ENCODE measurements around the gene TAOK1. TPM values are rescaled to one million over a fixed set of nuclear protein-coding genes. Genes with fewer than 3 reads are reported as not detected.

The TAOK1 gene
- total and polyA plus RNA-seq, 4 donors = 4.3 to 20.5 (median 12.6) TPM

GRCh38 chr17:29442451-29442850, 52.3 kb downstream of the TAOK1 start:
- Histone ChIP-seq H3K9me3 (ENCODE audit: control insufficient read depth in 4 of 4, low read length in 3 of 4) (no peaks in the 10 kb centered on the region), H3K36me3 (ENCODE audit: control insufficient read depth in 4 of 4, insufficient read depth in 3 of 4, low read depth in 1 of 4, low read length in 3 of 4) (no peaks in the 10 kb centered on the region), H3K9ac (ENCODE audit: low read depth in 1 of 2, low read length in 2 of 2) (no peak overlapping the region), H3K4me1 (ENCODE audit: control insufficient read depth in 4 of 4, insufficient read depth in 4 of 4, low read length in 3 of 4) (peaks cover 0 to 2% (median 0%) of the 10 kb centered on the region in 4 donors), H3K27me3 (ENCODE audit: control insufficient read depth in 4 of 4, insufficient read depth in 4 of 4, low read length in 3 of 4) (no peaks in the 10 kb centered on the region), H3K4me3 (ENCODE audit: low read depth in 1 of 3, low read length in 3 of 3) (no peak overlapping the region), H3K27ac (ENCODE audit: low read depth in 1 of 2, low read length in 2 of 2) (no peak overlapping the region)
- no peak for DNase-seq (ENCODE audit: low spot score)
- 93% methylated on average over 1 of the region's 1 CpG for WGBS
- TF ChIP-seq HNF4A (conservative IDR thresholded peaks at IDR 0.05) (no peak), FOXA1 (IDR thresholded peaks at IDR 0.05) (no peak), REST (IDR thresholded peaks at IDR 0.05) (no peak), GABPA (IDR thresholded peaks at IDR 0.05 in 1 of 2, conservative IDR thresholded peaks at IDR 0.05 in 1 of 2) (no peak), SP1 (IDR thresholded peaks at IDR 0.05) (no peak), EGR1 (IDR thresholded peaks at IDR 0.05; ENCODE audit: low read depth in 2 of 2) (no peak), HNF4G (IDR thresholded peaks at IDR 0.05) (no peak), CTCF (IDR thresholded peaks at IDR 0.05; ENCODE audit: low read depth, low read length, missing input control) (no peak)

- no peaks in the 10 kb centered on the region for H3K9me3 ChIP-seq (ENCODE audit: control insufficient read depth in 4 of 4, low read length in 3 of 4)
- TF ChIP-seq HNF4A (conservative IDR thresholded peaks at IDR 0.05) = no peak
- no peak for TF ChIP-seq NR2F2 (IDR thresholded peaks at IDR 0.05)
- TF ChIP-seq TAF1 (conservative IDR thresholded peaks at IDR 0.05) = no peak
- TF ChIP-seq YY1 (IDR thresholded peaks at IDR 0.05) = no peak
- TF ChIP-seq FOXA1 (IDR thresholded peaks at IDR 0.05) = no peak
- TF ChIP-seq REST (IDR thresholded peaks at IDR 0.05) = no peak
- no peak for TF ChIP-seq RAD21 (IDR thresholded peaks at IDR 0.05)
- no peak for TF ChIP-seq ATF3 (IDR thresholded peaks at IDR 0.05)
- no peak for TF ChIP-seq GABPA (IDR thresholded peaks at IDR 0.05 in 1 of 2, conservative IDR thresholded peaks at IDR 0.05 in 1 of 2)
- TF ChIP-seq EGR1 (IDR thresholded peaks at IDR 0.05; ENCODE audit: low read depth in 2 of 2) = no peak
- TF ChIP-seq HNF4G (IDR thresholded peaks at IDR 0.05) = no peak
- H3K27me3 ChIP-seq (ENCODE audit: control insufficient read depth in 4 of 4, insufficient read depth in 4 of 4, low read length in 3 of 4) = no peaks in the 10 kb centered on the region
- no peak overlapping the region for H3K4me3 ChIP-seq (ENCODE audit: low read depth in 1 of 3, low read length in 3 of 3)
- H3K36me3 ChIP-seq (ENCODE audit: control insufficient read depth in 4 of 4, insufficient read depth in 3 of 4, low read depth in 1 of 4, low read length in 3 of 4) = no peaks in the 10 kb centered on the region
- H3K27ac ChIP-seq (ENCODE audit: low read depth in 1 of 2, low read length in 2 of 2) = no peak overlapping the region
- DNase-seq (ENCODE audit: low spot score) = no peak
- no peak overlapping the region for H3K9ac ChIP-seq (ENCODE audit: low read depth in 1 of 2, low read length in 2 of 2)
- H3K4me1 ChIP-seq (ENCODE audit: control insufficient read depth in 4 of 4, insufficient read depth in 4 of 4, low read length in 3 of 4) = peaks cover 0 to 2% (median 0%) of the 10 kb centered on the region in 4 donors
Observed at GRCh38 chr17:29443041-29443739, 53.0 kb downstream of the TAOK1 start.

All from liver (tissue), 9 donors.